Peyer's patch (tissue), 4 donors: ENCODE measurements around the gene TOR2A.

Experiments used
- CTCF ChIP-seq, 6 experiments: fragments of 450-650 bp in 4 of 6; fragments of 200-600 bp in 2 of 6; sonication (generic) in 1 of 6; IDR thresholded peaks; one replicate each; pipeline ENCODE4 v1.5.1; 2017 to 2019; ENCODE audit warnings: antibody characterized with exemption in 6 of 6, mild to moderate bottlenecking in 3 of 6, moderate library complexity in 1 of 6
- POLR2A ChIP-seq, 2 donors: fragments of 450-650 bp; IDR thresholded peaks; one replicate each; pipeline ENCODE4 v1.5.1; 2017; ENCODE audit warnings: antibody characterized with exemption in 2 of 2, mild to moderate bottlenecking in 2 of 2, moderate library complexity in 2 of 2

GRCh38 chr9:127739614-127740330 is 4.7 kb upstream of the TOR2A start:
- no peak for TF ChIP-seq POLR2A (IDR thresholded peaks at IDR 0.05)
- TF ChIP-seq CTCF (IDR thresholded peaks at IDR 0.05), result no peak
